GM23338 (cell line): ENCODE data around the gene FOXD1. TPM values are rescaled to one million over a fixed set of nuclear protein-coding genes. Genes with fewer than 3 reads are reported as not detected.

Experiments used
- ATAC-seq: fragments of 200-7000 bp; cut with Tn5 transposase; 3 replicates; pipeline ENCODE4 v1.9.1; 2020
- DNase-seq: peaks from one replicate; pipeline ENCODE4 v3.0.0-alpha.2; 2015; ENCODE audit warnings: low spot score
- H2AFZ ChIP-seq: fragments of 200-600 bp; sonication (generic); 2 replicates; pipeline ENCODE4 v1.8.0; 2016; ENCODE audit warnings: antibody characterized with exemption, mild to moderate bottlenecking, moderate library complexity
- H3F3A ChIP-seq: fragments of 200-600 bp; sonication (generic); replicated peaks from 2 replicates; pipeline ENCODE4 v1.8.0; 2017; ENCODE audit warnings: antibody characterized with exemption, mixed run types, low read depth
- H3K27ac ChIP-seq: fragments of 200-600 bp; sonication (generic); 2 replicates; pipeline ENCODE4 v1.6.1; 2016; ENCODE audit warnings: low read depth
- H3K27me3 ChIP-seq: fragments of 200-600 bp; sonication (generic); 2 replicates; pipeline ENCODE4 v1.8.0; 2016; ENCODE audit warnings: mild to moderate bottlenecking, mixed run types, moderate library complexity; ENCODE audit not compliant: insufficient read depth
- H3K36me3 ChIP-seq: fragments of 200-600 bp; sonication (generic); 2 replicates; pipeline ENCODE4 v1.8.0; 2016; ENCODE audit warnings: mild to moderate bottlenecking; ENCODE audit not compliant: insufficient read depth
- H3K4me1 ChIP-seq: fragments of 200-600 bp; sonication (generic); 2 replicates; pipeline ENCODE4 v1.8.0; 2016; ENCODE audit warnings: mild to moderate bottlenecking, moderate library complexity; ENCODE audit not compliant: insufficient read depth
- H3K4me2 ChIP-seq: fragments of 200-600 bp; sonication (generic); 2 replicates; pipeline ENCODE4 v1.7.1; 2017; ENCODE audit warnings: mixed run types
- H3K4me3 ChIP-seq: fragments of 200-600 bp; sonication (generic); 2 replicates; pipeline ENCODE4 v1.6.1; 2016; ENCODE audit warnings: mixed run types
- H3K79me2 ChIP-seq: fragments of 200-600 bp; sonication (generic); replicated peaks from 2 replicates; pipeline ENCODE4 v1.8.0; 2017; ENCODE audit warnings: mild to moderate bottlenecking; ENCODE audit not compliant: insufficient read depth
- H3K9me2 ChIP-seq: fragments of 200-600 bp; sonication (generic); 2 replicates; pipeline ENCODE4 v1.8.0; 2017; ENCODE audit not compliant: insufficient read depth
- H4K20me1 ChIP-seq: fragments of 200-600 bp; sonication (generic); replicated peaks from 2 replicates; pipeline ENCODE4 v1.8.0; 2017; ENCODE audit warnings: mild to moderate bottlenecking; ENCODE audit not compliant: insufficient read depth
- H3K27ac Mint-ChIP-seq: 2 replicates; pipeline ENCODE4 v1.8.0; 2020; ENCODE audit warnings: inconsistent platforms, mild to moderate bottlenecking, moderate library complexity, mixed read lengths
- H3K27me3 Mint-ChIP-seq: 3 replicates; pipeline ENCODE4 v1.8.0; 2022; ENCODE audit warnings: low read depth, mild to moderate bottlenecking, moderate library complexity, mixed read lengths, inconsistent platforms; ENCODE audit not compliant: insufficient read depth, poor library complexity
- H3K36me3 Mint-ChIP-seq: 3 replicates; pipeline ENCODE4 v1.8.0; 2021; ENCODE audit warnings: low read depth, mild to moderate bottlenecking, inconsistent platforms, moderate library complexity, mixed read lengths
- H3K4me1 Mint-ChIP-seq: 3 replicates; pipeline ENCODE4 v1.8.0; 2020; ENCODE audit warnings: mild to moderate bottlenecking, inconsistent platforms, mixed read lengths
- H3K4me3 Mint-ChIP-seq: 3 replicates; pipeline ENCODE4 v1.8.0; 2021; ENCODE audit warnings: moderate library complexity, mild to moderate bottlenecking, inconsistent platforms, mixed read lengths
- H3K9me3 Mint-ChIP-seq: 3 replicates; pipeline ENCODE4 v1.8.0; 2020; ENCODE audit warnings: moderate library complexity, mild to moderate bottlenecking, inconsistent platforms, mixed read lengths
- CTCF ChIP-seq, 2 experiments: fragments of 200-600 bp in 1 of 2; sonication (generic) in 1 of 2; conservative IDR thresholded peaks; 2 replicates each; pipeline versions ENCODE4 v1.5.1 to v1.6.1; 2016 to 2017; ENCODE audit warnings: antibody characterized with exemption in 2 of 2, low read depth in 2 of 2, mild to moderate bottlenecking in 2 of 2, moderate library complexity in 1 of 2
- ETS1 ChIP-seq: IDR thresholded peaks from 2 replicates; pipeline ENCODE4 v1.6.1; 2016; ENCODE audit warnings: antibody characterized with exemption
- EZH2 ChIP-seq: fragments of 200-600 bp; sonication (generic); IDR thresholded peaks from one replicate; pipeline ENCODE4 v1.8.0; 2017; ENCODE audit warnings: antibody characterized with exemption, mild to moderate bottlenecking, low read depth; ENCODE audit not compliant: unreplicated experiment
- EZH2phosphoT487 ChIP-seq: fragments of 200-600 bp; sonication (generic); IDR thresholded peaks from one replicate; pipeline ENCODE4 v1.8.1; 2018; ENCODE audit warnings: antibody characterized with exemption; ENCODE audit not compliant: unreplicated experiment
- JUNB ChIP-seq: IDR thresholded peaks from one replicate; pipeline ENCODE4 v1.6.1; 2016; ENCODE audit warnings: antibody characterized with exemption; ENCODE audit not compliant: unreplicated experiment
- POLR2AphosphoS5 ChIP-seq: IDR thresholded peaks from 2 replicates; pipeline ENCODE4 v1.6.1; 2016; ENCODE audit warnings: antibody characterized with exemption, low read depth
- REST ChIP-seq: IDR thresholded peaks from one replicate; pipeline ENCODE4 v1.6.1; 2018; ENCODE audit warnings: antibody characterized with exemption; ENCODE audit not compliant: unreplicated experiment
- STAT1 ChIP-seq: IDR thresholded peaks from one replicate; pipeline ENCODE4 v1.6.1; 2016; ENCODE audit warnings: antibody characterized with exemption; ENCODE audit not compliant: unreplicated experiment
- ZNF331 ChIP-seq: fragments of 250-450 bp; sonication (Bioruptor Pico); IDR thresholded peaks from 2 replicates; pipeline ENCODE4 v1.5.0; 2020; ENCODE audit warnings: low read depth, mild to moderate bottlenecking, moderate library complexity
- polyA plus RNA-seq: library from polyadenylated mRNA; unstranded; fragments of >200 nt; fragmentation: Nextera tagmentation; extraction: Ambion mirVana; gene quantifications from 2 replicates; pipeline ENCODE4 v1.2.1, GENCODE V29; 2016
- total RNA-seq: library from RNA; depleted of rRNA; stranded (reverse); fragments of >200 nt; shearing (Covaris generic); gene quantifications from 2 replicates; pipeline ENCODE4 v1.2.3, GENCODE V29; 2014

Gene FOXD1
- total and polyA plus RNA-seq, 2 experiments from 2014 or later = 0.42 TPM; not detected in 1

- H3K4me1 Mint-ChIP-seq = no peaks in the 10 kb centered on the region
- DNase-seq = no peak
- H3K4me1 ChIP-seq = peaks cover 5% of the 10 kb centered on the region; the same call in 1 of the 2 replicates
- no peak overlapping the region for H3K4me3 Mint-ChIP-seq
- ATAC-seq = no peak
- H3K27me3 Mint-ChIP-seq = peaks cover 34% of the 10 kb centered on the region
- H4K20me1 ChIP-seq = no peaks in the 10 kb centered on the region
- no peak overlapping the region for H3K27ac Mint-ChIP-seq
- H3K9me3 Mint-ChIP-seq = peaks cover 6% of the 10 kb centered on the region; the same call in 2 of the 3 replicates
- H3K79me2 ChIP-seq = no peaks in the 10 kb centered on the region
- no peaks in the 10 kb centered on the region for H3F3A ChIP-seq
- no peak overlapping the region for H3K4me3 ChIP-seq
- peaks cover 92% of the 10 kb centered on the region for H3K27me3 ChIP-seq
- no peak overlapping the region for H3K4me2 ChIP-seq
- no peak overlapping the region for H2AFZ ChIP-seq
- no peaks in the 10 kb centered on the region for H3K36me3 Mint-ChIP-seq
- no peaks in the 10 kb centered on the region for H3K36me3 ChIP-seq
- TF ChIP-seq CTCF (conservative IDR thresholded peaks at IDR 0.05; ENCODE audit: low read depth in 2 of 2) = no peak
- TF ChIP-seq ETS1 = no peak
- no peaks in the 10 kb centered on the region for H3K9me2 ChIP-seq
- no peak overlapping the region for H3K27ac ChIP-seq
Observed at GRCh38 chr5:73426034-73426433, 22.5 kb downstream of the FOXD1 start.

- Mint-ChIP-seq H3K9me3 (peaks cover 9% of the 10 kb centered on the region; the same call in 2 of the 3 replicates), H3K4me3 (no peak overlapping the region), H3K27ac (no peak overlapping the region), H3K27me3 (peaks cover 41% of the 10 kb centered on the region), H3K36me3 (no peaks in the 10 kb centered on the region), H3K4me1 (peaks cover 10% of the 10 kb centered on the region; the same call in 2 of the 3 replicates)
- Histone ChIP-seq H4K20me1 (no peaks in the 10 kb centered on the region), H3K4me3 (no peak overlapping the region), H2AFZ (no peak overlapping the region), H3F3A (peaks cover 2% of the 10 kb centered on the region; the same call in 1 of the 2 replicates), H3K9me2 (no peaks in the 10 kb centered on the region), H3K79me2 (no peaks in the 10 kb centered on the region), H3K27ac (no peak overlapping the region), H3K36me3 (no peaks in the 10 kb centered on the region), H3K27me3 (peaks cover 96% of the 10 kb centered on the region), H3K4me2 (no peak overlapping the region), H3K4me1 (peaks cover 13% of the 10 kb centered on the region)
- ATAC-seq = no peak
- TF ChIP-seq ZNF331 (CRISPR knock-in tag) (no peak), EZH2 (no peak), REST (no peak), EZH2phosphoT487 (no peak), POLR2AphosphoS5 (no peak), ETS1 (no peak), STAT1 (no peak), JUNB (no peak)
- no peak for DNase-seq
Observed at GRCh38 chr5:73424556-73424977, 24.0 kb downstream of the FOXD1 start.
